NAMALWA (cell line): ENCODE measurements around the gene SCN11A.
"Not testable (repeated sequence)": the region's sequence is repeated elsewhere in the genome, so short reads cannot be mapped to it uniquely, and the experiment has no call there.

Source experiments
- DNase-seq: peaks from one replicate; pipeline ENCODE4 v3.0.0-alpha.2; 2015; ENCODE audit warnings: low spot score

SCN11A gene

GRCh38 chr3:39065197-39065596 lies 13.5 kb upstream of the SCN11A start:
- peak; percentile 83 for DNase-seq

GRCh38 chr3:39064646-39065045 lies 12.9 kb upstream of the SCN11A start:
- DNase-seq = no peak

GRCh38 chr3:39063143-39063542 lies 11.4 kb upstream of the SCN11A start:
- no peak for DNase-seq

GRCh38 chr3:39062180-39062579 lies 10.4 kb upstream of the SCN11A start:
- DNase-seq = no peak

GRCh38 chr3:39061228-39061627 lies 9.5 kb upstream of the SCN11A start:
- not testable (repeated sequence) for DNase-seq

- no peak for DNase-seq
Observed at GRCh38 chr3:39056151-39056550, 4.4 kb upstream of the SCN11A start.

- DNase-seq = no peak
Observed at GRCh38 chr3:39053696-39054095, 2.0 kb upstream of the SCN11A start.

GRCh38 chr3:39052583-39052982 lies 839 bp upstream of the SCN11A start:
- no peak for DNase-seq

- DNase-seq = peak; percentile 19
Observed at GRCh38 chr3:39050029-39050428, 1.7 kb downstream of the SCN11A start.

GRCh38 chr3:39038165-39038564 lies 13.6 kb downstream of the SCN11A start:
- DNase-seq = no peak

- peak; percentile 7 for DNase-seq
Observed at GRCh38 chr3:39029556-39029955, 22.2 kb downstream of the SCN11A start.

- no peak for DNase-seq
Observed at GRCh38 chr3:39028546-39028945, 23.2 kb downstream of the SCN11A start.

- no peak for DNase-seq
Observed at GRCh38 chr3:39025222-39025970, 26.3 kb downstream of the SCN11A start.

- no peak for DNase-seq
Observed at GRCh38 chr3:39024497-39024896, 27.2 kb downstream of the SCN11A start.

- DNase-seq = no peak
Observed at GRCh38 chr3:39022286-39022630, 29.5 kb downstream of the SCN11A start.

- no peak for DNase-seq
Observed at GRCh38 chr3:39021465-39022285, 30.1 kb downstream of the SCN11A start.

- DNase-seq = no peak
Observed at GRCh38 chr3:39021029-39021428, 30.7 kb downstream of the SCN11A start.

GRCh38 chr3:39019299-39019698 lies 32.4 kb downstream of the SCN11A start:
- DNase-seq = no peak

- no peak for DNase-seq
Observed at GRCh38 chr3:39015418-39015817, 36.3 kb downstream of the SCN11A start.

- DNase-seq = no peak
Observed at GRCh38 chr3:39013921-39014509, 37.7 kb downstream of the SCN11A start.

- DNase-seq = no peak
Observed at GRCh38 chr3:39013289-39013688, 38.5 kb downstream of the SCN11A start.

- DNase-seq = no peak
Observed at GRCh38 chr3:39011191-39011736, 40.5 kb downstream of the SCN11A start.

GRCh38 chr3:39005295-39005694 lies 46.4 kb downstream of the SCN11A start:
- DNase-seq = no peak
